Measurements from ENCODE around the gene JPT1. TPM values are rescaled to one million over a fixed set of nuclear protein-coding genes. Genes with fewer than 3 reads are reported as not detected.
"Not testable (repeated sequence)": the region's sequence is repeated elsewhere in the genome, so short reads cannot be mapped to it uniquely, and the experiment has no call there.

Gene JPT1
- polyA plus RNA-seq, 1 experiment = 89.8 TPM

DNA sequence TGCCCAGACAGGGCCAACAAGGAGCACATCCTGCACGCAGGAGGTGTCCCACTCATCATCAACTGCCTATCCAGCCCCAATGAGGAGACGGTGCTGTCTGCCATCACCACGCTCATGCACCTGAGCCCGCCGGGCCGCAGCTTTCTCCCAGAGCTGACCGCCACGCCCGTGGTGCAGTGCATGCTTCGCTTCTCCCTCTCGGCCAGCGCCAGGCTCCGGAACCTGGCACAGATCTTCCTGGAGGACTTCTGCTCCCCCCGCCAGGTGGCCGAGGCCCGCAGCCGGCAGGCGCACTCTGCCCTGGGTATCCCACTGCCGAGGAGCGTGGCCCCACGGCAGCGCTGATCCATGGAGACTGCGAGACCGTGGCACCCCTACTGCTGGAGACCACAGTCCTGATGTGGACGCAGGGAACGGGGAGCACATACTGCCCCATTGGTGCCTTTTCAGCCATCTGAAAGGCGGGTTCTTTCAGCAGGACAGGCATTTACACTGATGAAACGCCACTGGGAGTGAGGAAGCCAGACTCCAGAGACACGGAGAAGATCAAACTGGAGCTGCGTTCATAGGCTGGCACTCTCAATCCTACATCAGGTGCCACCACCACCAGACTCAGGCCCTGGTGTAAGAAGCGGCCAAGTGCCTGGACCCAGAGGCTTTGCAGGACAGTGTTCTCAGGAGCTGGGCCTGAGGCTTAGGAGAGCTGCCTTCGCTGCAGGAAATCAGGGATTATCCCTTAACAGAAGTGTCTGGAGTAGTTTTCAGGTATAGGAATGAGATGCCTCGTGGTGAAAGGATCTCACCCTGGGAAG, 25.4 kb downstream of the JPT1 start:
- CTCF ChIA-PET = interaction anchor here (2.1 to 5.2 kb wide), 2 partner anchors 13 to 15 kb away, joined by 13 to 67 read pairs; no protein-coding TSS in a partner anchor
- TF ChIP-seq, protein P1, sequence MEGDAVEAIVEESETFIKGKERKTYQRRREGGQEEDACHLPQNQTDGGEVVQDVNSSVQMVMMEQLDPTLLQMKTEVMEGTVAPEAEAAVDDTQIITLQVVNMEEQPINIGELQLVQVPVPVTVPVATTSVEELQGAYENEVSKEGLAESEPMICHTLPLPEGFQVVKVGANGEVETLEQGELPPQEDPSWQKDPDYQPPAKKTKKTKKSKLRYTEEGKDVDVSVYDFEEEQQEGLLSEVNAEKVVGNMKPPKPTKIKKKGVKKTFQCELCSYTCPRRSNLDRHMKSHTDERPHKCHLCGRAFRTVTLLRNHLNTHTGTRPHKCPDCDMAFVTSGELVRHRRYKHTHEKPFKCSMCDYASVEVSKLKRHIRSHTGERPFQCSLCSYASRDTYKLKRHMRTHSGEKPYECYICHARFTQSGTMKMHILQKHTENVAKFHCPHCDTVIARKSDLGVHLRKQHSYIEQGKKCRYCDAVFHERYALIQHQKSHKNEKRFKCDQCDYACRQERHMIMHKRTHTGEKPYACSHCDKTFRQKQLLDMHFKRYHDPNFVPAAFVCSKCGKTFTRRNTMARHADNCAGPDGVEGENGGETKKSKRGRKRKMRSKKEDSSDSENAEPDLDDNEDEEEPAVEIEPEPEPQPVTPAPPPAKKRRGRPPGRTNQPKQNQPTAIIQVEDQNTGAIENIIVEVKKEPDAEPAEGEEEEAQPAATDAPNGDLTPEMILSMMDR (IDR thresholded peaks at IDR 0.05; ENCODE audit: low read depth, low read length) = no peak
- H3K27me3 ChIP-seq (ENCODE audit: control insufficient read depth, insufficient read depth, low read length) = no peaks in the 10 kb centered on the region
- H3K4me3 ChIP-seq (ENCODE audit: low read depth, low read length) = no peak overlapping the region
- peaks cover 5% of the 10 kb centered on the region; the same call in 1 of the 2 replicates for H3K9me3 ChIP-seq (ENCODE audit: control insufficient read depth, insufficient read depth, low read length)
- DNase-seq (ENCODE audit: low read depth, low spot score) = no peak
- POLR2A ChIA-PET = no interaction called here
- no peak overlapping the region for H3K27ac ChIP-seq (ENCODE audit: low read depth, low read length)

DNA sequence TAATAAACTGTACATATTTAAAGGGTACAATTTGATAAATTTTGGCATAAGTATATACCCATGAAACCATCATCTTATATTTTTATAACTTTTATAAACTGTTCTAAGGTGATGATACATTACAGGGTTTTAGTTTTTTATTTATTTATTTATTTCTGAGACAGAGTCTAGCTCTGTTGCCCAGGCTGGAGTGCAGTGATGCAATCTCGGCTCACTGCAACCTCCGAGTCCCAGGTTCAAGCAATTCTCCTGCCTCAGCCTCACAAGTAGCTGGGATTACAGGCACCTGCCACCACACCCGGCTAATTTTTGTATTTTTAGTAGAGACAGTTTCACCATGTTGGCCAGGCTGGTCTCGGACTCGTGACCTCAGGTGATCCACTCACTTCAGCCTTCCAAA, 26.4 kb downstream of the JPT1 start:
- CTCF ChIA-PET = interaction anchor here (2.1 kb wide), 1 partner anchor 14 kb away, joined by 13 read pairs; no protein-coding TSS in a partner anchor
- POLR2A ChIA-PET = not testable (repeated sequence)

GRCh38 chr17:75126954-75127353, 27.4 kb downstream of the JPT1 start:
- POLR2A ChIA-PET = no interaction called here
- CTCF ChIA-PET = interaction anchor here (0.6 to 2.1 kb wide), 3 partner anchors 13 to 263 kb away, joined by 4 to 13 read pairs (median 9); no protein-coding TSS in a partner anchor
- peaks cover 5% of the 10 kb centered on the region; the same call in 1 of the 2 replicates for H3K9me3 ChIP-seq (ENCODE audit: control insufficient read depth, insufficient read depth, low read length)
- H3K4me3 ChIP-seq (ENCODE audit: low read depth, low read length) = no peak overlapping the region
- no peak overlapping the region for H3K27ac ChIP-seq (ENCODE audit: low read depth, low read length)
- DNase-seq (ENCODE audit: low read depth, low spot score) = no peak
- TF ChIP-seq, protein P1 (IDR thresholded peaks at IDR 0.05; ENCODE audit: low read depth, low read length) = no peak
- H3K27me3 ChIP-seq (ENCODE audit: control insufficient read depth, insufficient read depth, low read length) = no peaks in the 10 kb centered on the region

More for the DNA sequence above, 26.4 kb downstream of the JPT1 start:
- H3K4me3 ChIP-seq (ENCODE audit: low read depth, low read length); H3K27me3 ChIP-seq (ENCODE audit: control insufficient read depth, insufficient read depth, low read length); H3K27ac ChIP-seq (ENCODE audit: low read depth, low read length); DNase-seq (ENCODE audit: low read depth, low spot score); H3K9me3 ChIP-seq (ENCODE audit: control insufficient read depth, insufficient read depth, low read length): not testable (repeated sequence)

- no peak for DNase-seq (ENCODE audit: low read depth, low spot score)
- POLR2A ChIA-PET = no interaction called here
- H3K27me3 ChIP-seq (ENCODE audit: control insufficient read depth, insufficient read depth, low read length) = no peaks in the 10 kb centered on the region
Measured at GRCh38 chr17:75125984-75126383, 28.3 kb downstream of the JPT1 start.

DNA sequence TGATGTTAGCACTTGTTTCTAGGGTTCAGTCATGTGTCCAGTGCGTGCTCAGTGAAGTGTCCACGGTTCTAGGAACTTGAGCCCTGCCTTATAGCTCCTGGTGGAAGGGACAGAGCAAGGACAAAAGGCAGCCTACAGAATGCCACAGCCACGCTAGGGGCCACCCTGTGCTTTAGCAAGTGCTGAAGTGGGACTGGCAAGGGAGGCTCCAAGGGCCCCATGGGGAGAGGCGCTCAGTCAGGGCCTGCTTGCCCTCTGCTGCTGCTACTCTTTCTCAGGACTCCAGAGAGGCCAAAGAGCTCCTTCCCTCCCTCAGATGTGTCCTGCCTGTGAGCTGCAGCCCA, 29.5 kb downstream of the JPT1 start:
- H3K27me3 ChIP-seq (ENCODE audit: control insufficient read depth, insufficient read depth, low read length) = no peaks in the 10 kb centered on the region
- H3K27ac ChIP-seq (ENCODE audit: low read depth, low read length) = no peak overlapping the region
- CTCF ChIA-PET = interaction anchor here (1.0 to 5.2 kb wide), 3 partner anchors 11 to 77 kb away, joined by 5 to 44 read pairs (median 9); no protein-coding TSS in a partner anchor
- no peak overlapping the region for H3K4me3 ChIP-seq (ENCODE audit: low read depth, low read length)
- DNase-seq (ENCODE audit: low read depth, low spot score) = no peak
- TF ChIP-seq, protein P1 (IDR thresholded peaks at IDR 0.05; ENCODE audit: low read depth, low read length) = no peak
- POLR2A ChIA-PET = interaction anchor here (1.2 kb wide), 1 partner anchor 15 kb away, joined by 4 read pairs; no protein-coding TSS in a partner anchor
- H3K9me3 ChIP-seq (ENCODE audit: control insufficient read depth, insufficient read depth, low read length) = peaks cover 5% of the 10 kb centered on the region; the same call in 1 of the 2 replicates

More at GRCh38 chr17:75125984-75126383, 28.3 kb downstream of the JPT1 start:
- Histone ChIP-seq H3K4me3 (ENCODE audit: low read depth, low read length) (no peak overlapping the region), H3K9me3 (ENCODE audit: control insufficient read depth, insufficient read depth, low read length) (peaks cover 5% of the 10 kb centered on the region; the same call in 1 of the 2 replicates), H3K27ac (ENCODE audit: low read depth, low read length) (no peak overlapping the region)
- CTCF ChIA-PET = interaction anchor here (5.2 kb wide), 1 partner anchor 12 kb away, joined by 44 read pairs; no protein-coding TSS in a partner anchor
- TF ChIP-seq, protein P1 (IDR thresholded peaks at IDR 0.05; ENCODE audit: low read depth, low read length) = no peak
